ENCODE results near the gene PLCXD3.

DNA sequence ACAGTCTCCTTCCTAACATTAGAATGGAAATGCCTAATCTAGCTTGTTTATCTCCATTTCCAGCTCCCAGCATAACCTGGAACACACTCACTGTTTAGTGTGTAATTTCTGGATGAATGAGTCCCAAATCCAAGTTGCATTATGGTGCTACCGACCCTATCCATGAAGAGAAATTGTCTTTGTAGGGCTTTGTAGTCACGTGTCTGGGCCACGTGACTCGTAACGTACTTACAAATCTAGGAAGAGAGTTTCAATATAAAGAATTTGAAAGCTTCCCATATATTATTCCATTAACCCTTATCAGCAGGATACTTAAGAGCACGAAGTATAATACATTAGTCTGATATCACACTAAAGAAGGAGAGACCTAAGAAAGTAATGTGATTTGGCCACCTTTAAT, 28.2 kb downstream of the PLCXD3 start:
- TF ChIP-seq POLR2A (IDR thresholded peaks at IDR 0.05; ENCODE audit: low read depth, low read length) = no peak
- TF ChIP-seq TAF1 (IDR thresholded peaks at IDR 0.05; ENCODE audit: borderline replicate concordance, low read depth, low read length) = no peak

Measured in GM12892 (cell line).